Body of pancreas (tissue), 4 donors: ENCODE measurements around the gene PRIM1. TPM values are rescaled to one million over a fixed set of nuclear protein-coding genes. Genes with fewer than 3 reads are reported as not detected.

Experiments used
- ATAC-seq: fragments of 150-250 bp; one replicate; pipeline ENCODE4 v1.9.1; 2016
- DNase-seq, 4 donors: peaks; one replicate each; pipeline ENCODE4 v3.0.0-alpha.2; 2019
- H3K27ac ChIP-seq, 4 donors: fragments of 200-600 bp; sonication (generic); 1 replicate in 3 of 4; 2 replicates in 1 of 4; pipeline versions ENCODE4 v1.5.1 to v1.6.1; 2016 to 2019; ENCODE audit warnings: mild to moderate bottlenecking in 1 of 4, mixed read lengths in 1 of 4, moderate library complexity in 1 of 4
- H3K27me3 ChIP-seq, 2 donors: fragments of 200-600 bp; sonication (generic); one replicate each; pipeline ENCODE4 v1.6.0; 2016; ENCODE audit warnings: mild to moderate bottlenecking in 1 of 2
- H3K36me3 ChIP-seq, 2 donors: fragments of 200-600 bp; sonication (generic); replicated peaks in 1 of 2; 2 replicates each; pipeline ENCODE4 v1.5.1; 2016; ENCODE audit warnings: low read depth in 2 of 2; ENCODE audit not compliant: insufficient read depth in 1 of 2
- H3K4me1 ChIP-seq: fragments of 200-600 bp; sonication (generic); one replicate; pipeline ENCODE4 v1.6.0; 2016
- H3K4me3 ChIP-seq, 2 donors: fragments of 200-600 bp; sonication (generic); 1 replicate in 1 of 2; 2 replicates in 1 of 2; pipeline ENCODE4 v1.5.1; 2016 to 2019
- H3K9me3 ChIP-seq, 3 donors: fragments of 200-600 bp; sonication (generic); 1 replicate in 2 of 3; 2 replicates in 1 of 3; pipeline ENCODE4 v1.5.1; 2016
- CTCF ChIP-seq, 7 experiments: fragments of 450-650 bp in 4 of 7; fragments of 200-600 bp in 3 of 7; sonication (generic) in 3 of 7; IDR thresholded peaks; one replicate each; pipeline ENCODE4 v1.5.1; 2016 to 2019; ENCODE audit warnings: antibody characterized with exemption in 7 of 7
- POLR2A ChIP-seq, 3 donors: fragments of 450-650 bp; IDR thresholded peaks; one replicate each; pipeline ENCODE4 v1.6.1; 2016; ENCODE audit warnings: antibody characterized with exemption in 3 of 3, mild to moderate bottlenecking in 2 of 3
- WGBS, 2 donors: methylation state at CpG; one replicate each; pipeline ENCODE4 v1.1.5; 2017; 5-methylcytosine and 5-hydroxymethylcytosine counted together
- intact Hi-C: fragments of 100-400 bp; cut with DNase I; formaldehyde crosslinking; loops from one replicate; pipeline ENCODE4 v1.15.1; 2023
- total RNA-seq, 2 donors: library from RNA; depleted of rRNA; stranded (reverse); fragments of >200 nt; gene quantifications; one replicate each; pipeline ENCODE4 v1.1.0, GENCODE V29; 2016

Gene PRIM1
- total RNA-seq, 2 donors from 2014 or later, result 4.4 to 28.0 TPM

- Histone ChIP-seq H3K4me1 (peaks cover 55% of the 10 kb centered on the region), H3K27ac (peak overlapping the region; percentile 80 to 93 (median 86)), H3K9me3 (no peaks in the 10 kb centered on the region), H3K36me3 (no peaks in the 10 kb centered on the region), H3K27me3 (no peaks in the 10 kb centered on the region), H3K4me3 (peak overlapping the region; percentile 44 to 51)
- TF ChIP-seq CTCF (IDR thresholded peaks at IDR 0.05), result no peak
- peak in 2 of 3 donors; percentile 44 to 46 for TF ChIP-seq POLR2A (IDR thresholded peaks at IDR 0.05)
- intact Hi-C loops, result loop anchor here (10.0 kb wide), 1 partner anchor 89 kb away; the partner anchor contains the start of gene BAZ2A
- DNase-seq, result peak; percentile 48 to 76 (median 66)
- 0 to 3% methylated on average over 14 of the region's 14 CpGs for WGBS, 2 donors
- ATAC-seq, result no peak
Measured at GRCh38 chr12:56723889-56724700, 28.0 kb downstream of the PRIM1 start.

GRCh38 chr12:56723352-56723751 lies 28.8 kb downstream of the PRIM1 start:
- ATAC-seq (no peak), DNase-seq (no peak)
- Histone ChIP-seq H3K27ac (peak overlapping the region in 3 of 4 donors; percentile 82 to 93 (median 89)), H3K4me1 (peaks cover 62% of the 10 kb centered on the region), H3K9me3 (no peaks in the 10 kb centered on the region), H3K4me3 (peak overlapping the region; percentile 44 to 51), H3K36me3 (no peaks in the 10 kb centered on the region), H3K27me3 (no peaks in the 10 kb centered on the region)
- intact Hi-C loops, result loop anchor here (10.0 kb wide), 1 partner anchor 89 kb away; the partner anchor contains the start of gene BAZ2A
- TF ChIP-seq CTCF (IDR thresholded peaks at IDR 0.05) (no peak), POLR2A (IDR thresholded peaks at IDR 0.05) (no peak)
- WGBS, 2 donors, result 28 to 32% methylated on average over 3 of the region's 3 CpGs

GRCh38 chr12:56722832-56723231 lies 29.3 kb downstream of the PRIM1 start:
- no peak for DNase-seq
- intact Hi-C loops, result loop anchor here (10.0 kb wide), 1 partner anchor 88 kb away; the partner anchor contains the start of gene BAZ2A
- Histone ChIP-seq H3K4me3 (no peak overlapping the region), H3K4me1 (peaks cover 66% of the 10 kb centered on the region), H3K9me3 (no peaks in the 10 kb centered on the region), H3K36me3 (no peaks in the 10 kb centered on the region), H3K27me3 (no peaks in the 10 kb centered on the region), H3K27ac (peak overlapping the region in 2 of 4 donors; percentile 29 to 89)
- TF ChIP-seq POLR2A (IDR thresholded peaks at IDR 0.05), result no peak
- TF ChIP-seq CTCF (IDR thresholded peaks at IDR 0.05), result no peak
- no peak for ATAC-seq
- 26 to 41% methylated on average over 4 of the region's 4 CpGs for WGBS, 2 donors

- peak overlapping the region in 2 of 4 donors; percentile 27 to 37 for H3K27ac ChIP-seq
- TF ChIP-seq POLR2A (IDR thresholded peaks at IDR 0.05), result no peak
- H3K27me3 ChIP-seq, result no peaks in the 10 kb centered on the region
- DNase-seq (no peak), ATAC-seq (no peak)
- 18 to 20% methylated on average over 2 of the region's 2 CpGs for WGBS, 2 donors
- intact Hi-C loops, result loop anchor here (10.0 kb wide), 1 partner anchor 87 kb away; the partner anchor contains the start of gene BAZ2A
- no peaks in the 10 kb centered on the region for H3K36me3 ChIP-seq
- H3K9me3 ChIP-seq, result no peaks in the 10 kb centered on the region
- peaks cover 78% of the 10 kb centered on the region for H3K4me1 ChIP-seq
- H3K4me3 ChIP-seq, result no peak overlapping the region
Measured at GRCh38 chr12:56721721-56722120, 30.4 kb downstream of the PRIM1 start.

GRCh38 chr12:56721216-56721615 lies 30.9 kb downstream of the PRIM1 start:
- H3K4me3 ChIP-seq, result no peak overlapping the region
- H3K4me1 ChIP-seq, result peaks cover 83% of the 10 kb centered on the region
- H3K27ac ChIP-seq, result peak overlapping the region in 2 of 4 donors; percentile 27 to 37
- ATAC-seq, result no peak
- no peaks in the 10 kb centered on the region for H3K9me3 ChIP-seq
- no peak for TF ChIP-seq POLR2A (IDR thresholded peaks at IDR 0.05)
- TF ChIP-seq CTCF (IDR thresholded peaks at IDR 0.05), result no peak
- intact Hi-C loops, result loop anchor here (10.0 kb wide), 1 partner anchor 86 kb away; the partner anchor contains the start of gene BAZ2A
- no peaks in the 10 kb centered on the region for H3K27me3 ChIP-seq
- WGBS, 2 donors, result 25 to 40% methylated on average over 2 of the region's 2 CpGs
- DNase-seq, result no peak
- H3K36me3 ChIP-seq, result no peaks in the 10 kb centered on the region
